Measurements from ENCODE around the gene PLD3. TPM values are rescaled to one million over a fixed set of nuclear protein-coding genes. Genes with fewer than 3 reads are reported as not detected.

PLD3 gene
- total RNA-seq, 2 donors from 2014 or later = 386 to 531 TPM

GRCh38 chr19:40305403-40305802 lies 43.1 kb upstream of the PLD3 start:
- Histone ChIP-seq H3K4me1 (ENCODE audit: control insufficient read depth in 1 of 2, low read depth in 2 of 2) (no peaks in the 10 kb centered on the region), H3K9me3 (no peaks in the 10 kb centered on the region), H3K36me3 (no peaks in the 10 kb centered on the region), H3K27me3 (replicated peaks; ENCODE audit: insufficient read depth) (no peaks in the 10 kb centered on the region), H3K27ac (no peak overlapping the region), H3K4me3 (no peak overlapping the region)
- DNase-seq (ENCODE audit: low spot score) = no peak
- TF ChIP-seq, protein P1, sequence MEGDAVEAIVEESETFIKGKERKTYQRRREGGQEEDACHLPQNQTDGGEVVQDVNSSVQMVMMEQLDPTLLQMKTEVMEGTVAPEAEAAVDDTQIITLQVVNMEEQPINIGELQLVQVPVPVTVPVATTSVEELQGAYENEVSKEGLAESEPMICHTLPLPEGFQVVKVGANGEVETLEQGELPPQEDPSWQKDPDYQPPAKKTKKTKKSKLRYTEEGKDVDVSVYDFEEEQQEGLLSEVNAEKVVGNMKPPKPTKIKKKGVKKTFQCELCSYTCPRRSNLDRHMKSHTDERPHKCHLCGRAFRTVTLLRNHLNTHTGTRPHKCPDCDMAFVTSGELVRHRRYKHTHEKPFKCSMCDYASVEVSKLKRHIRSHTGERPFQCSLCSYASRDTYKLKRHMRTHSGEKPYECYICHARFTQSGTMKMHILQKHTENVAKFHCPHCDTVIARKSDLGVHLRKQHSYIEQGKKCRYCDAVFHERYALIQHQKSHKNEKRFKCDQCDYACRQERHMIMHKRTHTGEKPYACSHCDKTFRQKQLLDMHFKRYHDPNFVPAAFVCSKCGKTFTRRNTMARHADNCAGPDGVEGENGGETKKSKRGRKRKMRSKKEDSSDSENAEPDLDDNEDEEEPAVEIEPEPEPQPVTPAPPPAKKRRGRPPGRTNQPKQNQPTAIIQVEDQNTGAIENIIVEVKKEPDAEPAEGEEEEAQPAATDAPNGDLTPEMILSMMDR (IDR thresholded peaks at IDR 0.05) = peak; percentile 69
- peak; percentile 60 for ATAC-seq (ENCODE audit: insufficient number of reproducible peaks, low FRiP score, low read depth)

GRCh38 chr19:40309666-40310065 lies 38.8 kb upstream of the PLD3 start:
- Histone ChIP-seq H3K4me3 (no peak overlapping the region), H3K9me3 (no peaks in the 10 kb centered on the region), H3K4me1 (ENCODE audit: control insufficient read depth in 1 of 2, low read depth in 2 of 2) (no peaks in the 10 kb centered on the region), H3K27ac (no peak overlapping the region), H3K36me3 (no peaks in the 10 kb centered on the region), H3K27me3 (replicated peaks; ENCODE audit: insufficient read depth) (no peaks in the 10 kb centered on the region)
- ATAC-seq (ENCODE audit: insufficient number of reproducible peaks, low FRiP score, low read depth) (no peak), DNase-seq (ENCODE audit: low spot score) (no peak)
- TF ChIP-seq, protein P1 (IDR thresholded peaks at IDR 0.05) = no peak

GRCh38 chr19:40312533-40312932 lies 36.0 kb upstream of the PLD3 start:
- H3K4me3 ChIP-seq = no peak overlapping the region
- no peaks in the 10 kb centered on the region for H3K36me3 ChIP-seq
- TF ChIP-seq, protein P1 (IDR thresholded peaks at IDR 0.05) = no peak
- H3K4me1 ChIP-seq (ENCODE audit: control insufficient read depth in 1 of 2, low read depth in 2 of 2) = peaks cover 0 to 5% of the 10 kb centered on the region in 2 donors
- DNase-seq (ENCODE audit: low spot score) (no peak), ATAC-seq (ENCODE audit: insufficient number of reproducible peaks, low FRiP score, low read depth) (no peak)
- H3K27me3 ChIP-seq (replicated peaks; ENCODE audit: insufficient read depth) = no peaks in the 10 kb centered on the region
- H3K9me3 ChIP-seq = no peaks in the 10 kb centered on the region
- H3K27ac ChIP-seq = no peak overlapping the region

GRCh38 chr19:40313229-40313983 lies 35.1 kb upstream of the PLD3 start:
- no peak overlapping the region for H3K4me3 ChIP-seq
- TF ChIP-seq, protein P1 (IDR thresholded peaks at IDR 0.05) = no peak
- no peaks in the 10 kb centered on the region for H3K27me3 ChIP-seq (replicated peaks; ENCODE audit: insufficient read depth)
- peaks cover 0 to 5% of the 10 kb centered on the region in 2 donors for H3K4me1 ChIP-seq (ENCODE audit: control insufficient read depth in 1 of 2, low read depth in 2 of 2)
- ATAC-seq (ENCODE audit: insufficient number of reproducible peaks, low FRiP score, low read depth) (no peak), DNase-seq (ENCODE audit: low spot score) (no peak)
- no peak overlapping the region for H3K27ac ChIP-seq
- no peaks in the 10 kb centered on the region for H3K36me3 ChIP-seq
- H3K9me3 ChIP-seq = no peaks in the 10 kb centered on the region

DNA sequence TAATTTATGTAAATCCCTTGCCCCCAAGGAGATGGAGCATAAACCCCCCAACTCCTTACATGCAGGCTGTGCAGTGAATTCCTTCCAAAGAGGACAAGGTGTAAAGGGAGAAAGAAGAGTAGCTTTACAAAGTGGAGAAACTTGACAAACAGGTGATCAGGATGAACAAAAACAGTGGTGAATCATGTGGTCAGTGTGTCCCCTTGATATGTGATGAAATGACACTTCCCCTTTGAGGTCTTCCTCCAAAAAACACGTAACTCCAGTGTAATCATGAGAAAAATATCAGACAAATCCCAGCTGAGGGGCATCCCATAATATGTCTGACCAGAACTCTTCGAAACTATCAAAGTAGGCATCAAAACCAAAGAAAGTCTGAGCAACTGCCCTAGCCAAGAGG lies 33.8 kb upstream of the PLD3 start:
- no peak for ATAC-seq (ENCODE audit: insufficient number of reproducible peaks, low FRiP score, low read depth)
- H3K27me3 ChIP-seq (replicated peaks; ENCODE audit: insufficient read depth) = no peaks in the 10 kb centered on the region

More for the DNA sequence above, 33.8 kb upstream of the PLD3 start:
- TF ChIP-seq, protein P1 (IDR thresholded peaks at IDR 0.05) = no peak
- H3K4me3 ChIP-seq = no peak overlapping the region
- H3K9me3 ChIP-seq = no peaks in the 10 kb centered on the region
- no peak overlapping the region for H3K27ac ChIP-seq
- DNase-seq (ENCODE audit: low spot score) = no peak
- H3K4me1 ChIP-seq (ENCODE audit: control insufficient read depth in 1 of 2, low read depth in 2 of 2) = peaks cover 0 to 5% of the 10 kb centered on the region in 2 donors
- no peaks in the 10 kb centered on the region for H3K36me3 ChIP-seq

Data from thoracic aorta (tissue), 2 donors.